KMS-11 (cell line): ENCODE measurements around the gene PPT1.

Experiments used
- H2AFZ ChIP-seq: fragments of 200-600 bp; sonication (generic); 2 replicates; pipeline ENCODE4 v1.6.1; 2016; ENCODE audit warnings: antibody characterized with exemption, mixed run types, low read depth
- H3K27ac ChIP-seq: fragments of 200-600 bp; sonication (generic); 2 replicates; pipeline ENCODE4 v1.6.1; 2016; ENCODE audit warnings: mild to moderate bottlenecking, mixed run types
- H3K27me3 ChIP-seq: fragments of 200-600 bp; sonication (generic); 2 replicates; pipeline ENCODE4 v1.6.1; 2017; ENCODE audit warnings: mild to moderate bottlenecking, low read depth, mixed run types, moderate library complexity; ENCODE audit not compliant: insufficient read depth
- H3K36me3 ChIP-seq: fragments of 200-600 bp; sonication (generic); 2 replicates; pipeline ENCODE4 v1.6.1; 2017; ENCODE audit warnings: mild to moderate bottlenecking, mixed run types; ENCODE audit not compliant: insufficient read depth
- H3K4me1 ChIP-seq: fragments of 200-600 bp; sonication (generic); 2 replicates; pipeline ENCODE4 v1.6.1; 2016; ENCODE audit warnings: mild to moderate bottlenecking, low read depth, mixed run types; ENCODE audit not compliant: poor library complexity, severe bottlenecking
- H3K4me2 ChIP-seq: fragments of 200-600 bp; sonication (generic); 2 replicates; pipeline ENCODE4 v1.7.0; 2016; ENCODE audit warnings: mild to moderate bottlenecking, mixed run types
- H3K4me3 ChIP-seq: fragments of 200-600 bp; sonication (generic); IDR thresholded peaks from 2 replicates; pipeline ENCODE4 v1.6.1; 2017; ENCODE audit warnings: low read depth, low read length, mixed read lengths; ENCODE audit not compliant: insufficient read depth
- H3K79me2 ChIP-seq: fragments of 200-600 bp; sonication (generic); 2 replicates; pipeline ENCODE4 v1.6.1; 2016; ENCODE audit warnings: low read depth, mixed run types; ENCODE audit not compliant: insufficient read depth
- H3K9ac ChIP-seq: fragments of 200-600 bp; sonication (generic); 2 replicates; pipeline ENCODE4 v1.6.1; 2016; ENCODE audit warnings: mild to moderate bottlenecking, mixed run types
- H4K20me1 ChIP-seq: fragments of 200-600 bp; sonication (generic); 2 replicates; pipeline ENCODE4 v1.6.1; 2016; ENCODE audit warnings: mild to moderate bottlenecking, mixed run types; ENCODE audit not compliant: insufficient read depth
- CTCF ChIP-seq: fragments of 200-600 bp; sonication (generic); conservative IDR thresholded peaks from 2 replicates; pipeline ENCODE4 v1.6.1; 2017; ENCODE audit warnings: low read depth, mild to moderate bottlenecking, antibody characterized with exemption, low read length, moderate library complexity, mixed read lengths

Gene PPT1

DNA sequence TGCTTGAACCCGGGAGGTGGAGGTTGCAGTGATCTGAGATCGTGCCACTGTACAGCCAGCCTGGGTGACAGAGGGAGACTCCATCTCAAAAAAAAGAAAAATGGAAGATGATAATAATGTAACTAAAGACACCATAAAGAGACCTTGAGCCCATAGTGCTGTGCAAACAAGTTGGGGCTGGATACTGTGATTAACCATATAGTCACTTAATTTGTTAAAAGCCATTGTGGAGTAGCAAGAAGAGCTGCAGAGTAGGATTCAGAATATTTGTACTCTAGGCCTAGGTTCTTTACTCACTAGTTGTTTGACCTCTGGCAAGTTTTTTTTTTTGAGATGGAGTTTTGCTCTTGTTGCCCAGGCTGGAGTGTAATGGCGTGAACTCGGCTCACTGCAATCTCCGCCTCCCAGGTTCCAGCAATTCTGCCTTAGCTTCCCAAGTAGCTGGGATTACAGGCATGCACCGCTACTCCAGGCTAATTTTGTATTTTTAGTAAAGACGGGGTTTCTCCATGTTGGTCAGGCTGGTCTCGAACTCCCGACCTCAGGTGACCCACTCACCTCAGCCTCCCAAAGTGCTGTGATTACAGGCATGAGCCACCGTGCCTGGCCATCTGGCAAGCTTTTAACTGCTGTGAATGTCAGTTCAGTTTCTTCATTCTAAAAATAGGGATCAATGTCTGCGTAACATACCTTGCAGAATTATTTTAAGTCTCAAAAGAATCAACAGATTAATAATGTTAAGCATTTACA, 43.7 kb downstream of the PPT1 start:
- no peak overlapping the region for H3K4me3 ChIP-seq
- H4K20me1 ChIP-seq = no peaks in the 10 kb centered on the region
- peaks cover 35% of the 10 kb centered on the region; the same call in 1 of the 2 replicates for H3K79me2 ChIP-seq
- no peak for TF ChIP-seq CTCF
- no peak overlapping the region for H3K4me2 ChIP-seq
- H2AFZ ChIP-seq = no peak overlapping the region
- H3K36me3 ChIP-seq = no peaks in the 10 kb centered on the region; the same call in 1 of the 2 replicates
- peaks cover 9% of the 10 kb centered on the region for H3K4me1 ChIP-seq
- H3K27me3 ChIP-seq = no peaks in the 10 kb centered on the region
- H3K9ac ChIP-seq = no peak overlapping the region
- no peak overlapping the region for H3K27ac ChIP-seq

GRCh38 chr1:40050863-40051262, 46.2 kb downstream of the PPT1 start:
- H3K27ac ChIP-seq = no peak overlapping the region
- H2AFZ ChIP-seq = no peak overlapping the region
- H3K36me3 ChIP-seq = no peaks in the 10 kb centered on the region; the same call in 1 of the 2 replicates
- peaks cover 55% of the 10 kb centered on the region; the same call in 1 of the 2 replicates for H3K79me2 ChIP-seq
- no peak overlapping the region for H3K4me2 ChIP-seq
- no peak overlapping the region for H3K4me3 ChIP-seq
- no peak for TF ChIP-seq CTCF
- no peaks in the 10 kb centered on the region for H4K20me1 ChIP-seq
- H3K27me3 ChIP-seq = no peaks in the 10 kb centered on the region
- peaks cover 11% of the 10 kb centered on the region for H3K4me1 ChIP-seq
- H3K9ac ChIP-seq = no peak overlapping the region

- H3K4me2 ChIP-seq = no peak overlapping the region
- no peaks in the 10 kb centered on the region for H4K20me1 ChIP-seq
- H3K4me3 ChIP-seq = no peak overlapping the region
- H3K27me3 ChIP-seq = no peaks in the 10 kb centered on the region
- H2AFZ ChIP-seq = no peak overlapping the region
- H3K9ac ChIP-seq = no peak overlapping the region
- H3K79me2 ChIP-seq = peaks cover 66% of the 10 kb centered on the region
- H3K36me3 ChIP-seq = no peaks in the 10 kb centered on the region; the same call in 1 of the 2 replicates
- H3K4me1 ChIP-seq = peaks cover 11% of the 10 kb centered on the region
- TF ChIP-seq CTCF = no peak
- H3K27ac ChIP-seq = no peak overlapping the region
Observed at GRCh38 chr1:40049725-40050124, 47.3 kb downstream of the PPT1 start.

- Histone ChIP-seq H3K4me1 (peaks cover 22% of the 10 kb centered on the region), H3K4me2 (no peak overlapping the region), H3K27me3 (no peaks in the 10 kb centered on the region), H4K20me1 (no peaks in the 10 kb centered on the region), H3K36me3 (no peaks in the 10 kb centered on the region; the same call in 1 of the 2 replicates), H2AFZ (no peak overlapping the region), H3K9ac (no peak overlapping the region), H3K27ac (no peak overlapping the region), H3K79me2 (peaks cover 81% of the 10 kb centered on the region), H3K4me3 (no peak overlapping the region)
- no peak for TF ChIP-seq CTCF
Observed at GRCh38 chr1:40047769-40048168, 49.3 kb downstream of the PPT1 start.
